ENCODE results near the gene LRRC42. TPM values are rescaled to one million over a fixed set of nuclear protein-coding genes. Genes with fewer than 3 reads are reported as not detected.

The LRRC42 gene
- total and polyA plus RNA-seq, 4 experiments from 2014 or later = 4.7 to 8.7 (median 7.9) TPM

DNA sequence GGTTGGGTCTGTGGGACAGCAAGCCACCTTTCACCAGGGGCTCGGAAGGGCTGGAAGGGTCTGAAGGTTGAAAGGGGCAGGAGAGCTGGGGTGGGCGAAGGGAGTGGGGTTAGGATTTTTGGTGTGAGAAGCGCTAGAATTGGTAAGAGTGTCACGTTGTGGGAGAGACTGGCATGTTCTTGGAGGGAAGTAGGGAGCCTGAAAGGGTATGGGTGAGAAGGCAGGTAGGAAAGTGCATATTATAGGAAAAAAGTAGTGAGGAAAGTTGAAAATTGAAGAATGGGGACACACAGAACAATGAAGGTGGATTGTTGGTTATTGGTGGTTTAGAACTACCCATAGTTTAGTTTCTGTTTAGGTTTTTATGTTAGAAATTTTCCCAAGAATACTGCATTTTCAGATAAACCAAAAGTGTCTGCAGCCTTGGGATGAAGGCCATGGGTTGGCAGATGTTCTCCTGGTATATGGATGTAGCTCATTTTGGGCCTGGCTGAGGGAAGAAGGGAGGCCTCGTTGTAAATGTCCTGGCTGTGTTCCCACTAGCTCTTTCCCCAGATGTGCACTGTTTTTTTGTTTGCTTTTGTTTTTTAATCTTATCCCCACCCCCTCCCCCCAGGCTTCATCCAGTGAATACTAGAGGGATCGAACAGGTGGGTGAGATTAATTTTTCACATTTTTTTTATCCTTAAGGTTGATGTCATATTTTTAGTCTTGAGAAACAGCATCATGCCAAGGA, 1.2 kb downstream of the LRRC42 start:
- Mint-ChIP-seq H3K9me3 (no peaks in the 10 kb centered on the region), H3K4me3 (peak overlapping the region; percentile 76 to 84 (median 82)), H3K27me3 (no peaks in the 10 kb centered on the region), H3K27ac (peak overlapping the region; percentile 47 to 92 (median 80)), H3K36me3 (peaks cover under 1 to 8% of the 10 kb centered on the region in 2 donors), H3K4me1 (peaks cover 27 to 62% (median 44%) of the 10 kb centered on the region in 4 donors)
- CTCF ChIA-PET (ENCODE audit: partially characterized antibody) = interaction anchor here (0.6 to 5.7 kb wide), 8 partner anchors 12 to 114 kb away, joined by 3 to 82 read pairs (median 4); no protein-coding TSS in a partner anchor
- no peaks in the 10 kb centered on the region for H3K9me3 ChIP-seq (ENCODE audit: control insufficient read depth in 1 of 2, low read length in 2 of 2)
- no peaks in the 10 kb centered on the region for H3K27me3 ChIP-seq (ENCODE audit: insufficient read depth, low read length)
- peaks cover 4% of the 10 kb centered on the region for H3K36me3 ChIP-seq (ENCODE audit: insufficient read depth, low read length)
- peak overlapping the region; percentile 70 for H3K27ac ChIP-seq (ENCODE audit: low read depth, low read length)
- no peak overlapping the region for H3K4me3 ChIP-seq (ENCODE audit: low read length in 2 of 2)
- intact Hi-C loops (cut with micrococcal nuclease) = loop anchor here (10.0 kb wide), 1 partner anchor 537 kb away; no protein-coding TSS in a partner anchor
- POLR2A ChIA-PET (ENCODE audit: partially characterized antibody) = interaction anchor here (0.9 kb wide), 1 partner anchor 106 kb away, joined by 4 read pairs; the partner anchor contains the start of genes TCEANC2 and TMEM59
- peaks cover 37% of the 10 kb centered on the region for H3K4me1 ChIP-seq (ENCODE audit: insufficient read depth, low read length)
- peak in 1 of 5 donors; percentile 36 for DNase-seq

DNA sequence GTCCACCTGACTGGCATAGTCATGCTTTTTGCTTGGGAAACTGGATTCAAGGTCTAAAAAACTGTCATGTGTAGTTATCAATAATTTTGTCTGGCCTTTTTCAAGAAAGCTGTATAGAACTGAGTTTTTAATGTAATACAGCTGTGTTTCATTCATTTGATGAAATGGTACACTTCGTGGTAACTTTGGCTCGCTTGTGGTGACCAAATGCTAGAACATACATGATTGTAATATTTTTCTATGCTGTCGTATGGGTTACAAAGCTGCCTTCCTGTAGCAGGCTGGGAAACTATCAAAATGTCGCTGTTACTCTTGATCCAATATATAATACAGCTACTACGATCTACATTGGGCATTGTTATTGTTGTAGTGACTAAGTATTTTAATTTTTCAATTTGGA, 2.1 kb downstream of the LRRC42 start:
- Histone ChIP-seq H3K36me3 (ENCODE audit: insufficient read depth, low read length) (peaks cover 9% of the 10 kb centered on the region), H3K9me3 (ENCODE audit: control insufficient read depth in 1 of 2, low read length in 2 of 2) (no peaks in the 10 kb centered on the region), H3K27ac (ENCODE audit: low read depth, low read length) (no peak overlapping the region), H3K4me3 (ENCODE audit: low read length in 2 of 2) (no peak overlapping the region), H3K4me1 (ENCODE audit: insufficient read depth, low read length) (peaks cover 29% of the 10 kb centered on the region), H3K27me3 (ENCODE audit: insufficient read depth, low read length) (no peaks in the 10 kb centered on the region)
- H3K36me3 Mint-ChIP-seq = peaks cover 4 to 17% of the 10 kb centered on the region in 2 donors
- H3K27me3 Mint-ChIP-seq = no peaks in the 10 kb centered on the region
- H3K9me3 Mint-ChIP-seq = no peaks in the 10 kb centered on the region
- peak overlapping the region in 3 of 7 donors; percentile 32 to 64 (median 37) for H3K27ac Mint-ChIP-seq
- ChIA-PET CTCF (ENCODE audit: partially characterized antibody) (interaction anchor here (0.7 to 5.7 kb wide), 8 partner anchors 11 to 115 kb away, joined by 3 to 82 read pairs (median 4); no protein-coding TSS in a partner anchor), POLR2A (ENCODE audit: partially characterized antibody) (interaction anchor here (1.1 kb wide), 1 partner anchor 87 kb away, joined by 3 read pairs; no protein-coding TSS in a partner anchor)
- no peak for DNase-seq
- H3K4me3 Mint-ChIP-seq = peak overlapping the region in 3 of 8 donors; percentile 33 to 62 (median 41)
- intact Hi-C loops (cut with micrococcal nuclease) = loop anchor here (2.0 to 10.0 kb wide), 2 partner anchors 69 to 537 kb away; no protein-coding TSS in a partner anchor
- H3K4me1 Mint-ChIP-seq = peaks cover 19 to 53% (median 36%) of the 10 kb centered on the region in 4 donors

DNA sequence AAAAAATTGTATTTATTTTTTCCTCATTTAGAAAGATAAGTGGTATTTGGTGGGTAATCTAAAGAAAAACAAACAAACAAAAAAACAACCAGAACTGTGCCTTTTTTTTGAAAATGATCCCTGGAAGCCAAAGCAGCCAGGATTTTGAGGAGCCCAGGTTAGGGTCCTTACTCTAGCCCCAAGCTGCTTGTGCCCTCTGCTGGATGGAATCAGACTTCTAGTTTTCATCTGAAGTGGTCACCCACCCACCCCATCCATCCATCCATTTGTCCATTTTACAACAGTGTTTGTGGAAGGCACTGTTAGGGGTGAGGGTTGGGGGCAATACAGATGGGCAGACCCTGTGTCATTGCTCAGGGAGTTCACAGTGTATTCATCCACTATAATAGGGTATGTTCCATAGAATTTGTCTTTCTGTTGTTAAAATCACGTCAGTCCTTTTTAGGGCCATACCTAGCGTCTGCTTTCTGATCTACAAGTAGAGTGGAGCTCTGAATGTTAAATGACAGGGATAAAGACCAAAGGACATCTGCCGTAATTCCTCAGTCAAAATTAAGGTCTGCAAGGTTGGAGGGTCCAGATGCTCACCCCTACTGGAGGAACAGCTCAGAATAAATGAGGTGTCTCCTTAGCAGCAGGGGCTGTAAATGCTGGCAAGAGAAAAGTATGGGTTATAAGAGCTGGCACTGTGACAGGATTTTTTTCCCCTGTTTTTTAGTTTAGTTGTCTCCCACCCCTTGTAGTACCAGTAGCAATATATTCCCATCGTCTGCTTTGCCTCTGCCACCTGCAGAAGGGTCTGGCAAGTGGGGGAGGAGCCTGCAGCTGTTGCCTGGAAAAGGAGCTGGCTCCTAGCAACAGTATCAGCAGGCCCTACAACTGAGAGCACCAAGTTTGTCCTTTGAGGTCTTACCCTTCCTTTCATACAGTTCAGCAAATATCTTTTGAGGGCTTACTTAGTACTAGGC, 3.2 kb downstream of the LRRC42 start:
- no peak overlapping the region for H3K27ac ChIP-seq (ENCODE audit: low read depth, low read length)
- H3K36me3 ChIP-seq (ENCODE audit: insufficient read depth, low read length) = peaks cover 9% of the 10 kb centered on the region
- H3K4me3 Mint-ChIP-seq = peak overlapping the region in 1 of 8 donors; percentile 35
- POLR2A ChIA-PET (ENCODE audit: partially characterized antibody) = interaction anchor here (1.1 to 1.4 kb wide), 2 partner anchors 88 to 111 kb away, joined by 3 read pairs; partner anchors contain the start of gene NDC1
- no peaks in the 10 kb centered on the region for H3K27me3 Mint-ChIP-seq
- DNase-seq = peak in 3 of 5 donors; percentile 7 to 13 (median 11)
- no peaks in the 10 kb centered on the region for H3K27me3 ChIP-seq (ENCODE audit: insufficient read depth, low read length)
- CTCF ChIA-PET (ENCODE audit: partially characterized antibody) = interaction anchor here (0.8 to 5.7 kb wide), 6 partner anchors 10 to 88 kb away, joined by 3 to 82 read pairs (median 4); no protein-coding TSS in a partner anchor
- H3K36me3 Mint-ChIP-seq = peaks cover 4 to 17% of the 10 kb centered on the region in 2 donors
- no peak overlapping the region for H3K4me3 ChIP-seq (ENCODE audit: low read length in 2 of 2)
- peak overlapping the region in 3 of 7 donors; percentile 25 to 48 (median 30) for H3K27ac Mint-ChIP-seq
- H3K4me1 ChIP-seq (ENCODE audit: insufficient read depth, low read length) = peaks cover 23% of the 10 kb centered on the region
- no peaks in the 10 kb centered on the region for H3K9me3 ChIP-seq (ENCODE audit: control insufficient read depth in 1 of 2, low read length in 2 of 2)
- H3K4me1 Mint-ChIP-seq = peaks cover 16 to 43% (median 27%) of the 10 kb centered on the region in 4 donors
- intact Hi-C loops (cut with micrococcal nuclease) = loop anchor here (1.0 to 10.0 kb wide), 3 partner anchors 71 to 535 kb away; no protein-coding TSS in a partner anchor
- no peaks in the 10 kb centered on the region for H3K9me3 Mint-ChIP-seq

DNA sequence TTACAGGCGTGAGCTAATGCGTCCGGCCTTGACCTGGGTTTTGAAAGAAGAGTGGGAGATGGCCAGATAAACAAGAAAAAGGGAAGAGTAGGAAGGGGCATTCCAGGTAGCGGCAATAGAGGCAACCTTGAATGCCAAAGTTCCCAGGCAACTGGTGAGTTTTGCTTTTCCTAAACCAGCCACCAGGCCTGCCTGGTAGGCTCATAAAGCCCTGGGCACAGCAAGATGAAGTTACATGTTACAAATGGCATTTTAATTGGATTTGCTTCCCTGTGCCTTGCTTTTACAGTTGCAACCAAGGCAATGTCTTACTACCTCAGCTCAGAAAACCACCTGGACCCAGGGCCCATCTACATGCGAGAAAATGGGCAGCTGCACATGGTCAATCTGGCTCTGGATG, 5.5 kb downstream of the LRRC42 start:
- H3K9me3 Mint-ChIP-seq = no peaks in the 10 kb centered on the region
- no peaks in the 10 kb centered on the region for H3K27me3 ChIP-seq (ENCODE audit: insufficient read depth, low read length)
- H3K4me3 ChIP-seq (ENCODE audit: low read length in 2 of 2) = no peak overlapping the region
- H3K4me3 Mint-ChIP-seq = no peak overlapping the region
- intact Hi-C loops (cut with micrococcal nuclease) = no loop called here
- no peak overlapping the region for H3K27ac ChIP-seq (ENCODE audit: low read depth, low read length)
- H3K27me3 Mint-ChIP-seq = no peaks in the 10 kb centered on the region
- peaks cover 12% of the 10 kb centered on the region for H3K4me1 ChIP-seq (ENCODE audit: insufficient read depth, low read length)
- H3K27ac Mint-ChIP-seq = no peak overlapping the region
- H3K36me3 ChIP-seq (ENCODE audit: insufficient read depth, low read length) = peaks cover 9% of the 10 kb centered on the region
- POLR2A ChIA-PET (ENCODE audit: partially characterized antibody) = no interaction called here
- peaks cover 9 to 25% (median 18%) of the 10 kb centered on the region in 4 donors for H3K4me1 Mint-ChIP-seq
- H3K9me3 ChIP-seq (ENCODE audit: control insufficient read depth in 1 of 2, low read length in 2 of 2) = no peaks in the 10 kb centered on the region
- H3K36me3 Mint-ChIP-seq = peaks cover 8 to 13% of the 10 kb centered on the region in 2 donors
- CTCF ChIA-PET (ENCODE audit: partially characterized antibody) = interaction anchor here (1.1 to 5.7 kb wide), 2 partner anchors 73 to 91 kb away, joined by 5 to 82 read pairs; no protein-coding TSS in a partner anchor
- no peak for DNase-seq

DNA sequence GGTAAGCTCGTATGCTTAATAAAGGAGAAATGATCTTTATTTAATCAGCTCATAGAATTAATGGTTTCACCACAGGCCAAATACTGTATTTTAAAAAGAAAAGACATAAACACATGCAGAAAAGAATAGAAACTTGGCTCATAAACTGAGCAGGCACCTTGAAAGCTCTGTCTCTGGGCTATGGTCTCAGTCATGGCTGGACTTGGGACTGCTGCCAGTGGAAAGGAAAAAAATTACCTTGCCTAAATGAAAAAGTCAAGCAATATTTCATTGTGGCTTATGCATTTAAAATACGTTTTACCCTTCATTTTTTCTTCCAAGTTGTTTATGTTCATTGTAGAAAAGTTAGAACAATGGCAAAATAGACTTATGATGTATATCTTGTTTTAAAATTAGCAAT, 8.0 kb downstream of the LRRC42 start:
- Histone ChIP-seq H3K27ac (ENCODE audit: low read depth, low read length) (no peak overlapping the region), H3K27me3 (ENCODE audit: insufficient read depth, low read length) (no peaks in the 10 kb centered on the region), H3K36me3 (ENCODE audit: insufficient read depth, low read length) (peaks cover 13% of the 10 kb centered on the region), H3K4me3 (ENCODE audit: low read length in 2 of 2) (no peak overlapping the region), H3K9me3 (ENCODE audit: control insufficient read depth in 1 of 2, low read length in 2 of 2) (no peaks in the 10 kb centered on the region), H3K4me1 (ENCODE audit: insufficient read depth, low read length) (no peaks in the 10 kb centered on the region)
- Mint-ChIP-seq H3K4me3 (no peak overlapping the region), H3K4me1 (peaks cover 5 to 9% (median 6%) of the 10 kb centered on the region in 4 donors), H3K27ac (no peak overlapping the region), H3K36me3 (peaks cover 13 to 20% of the 10 kb centered on the region in 2 donors), H3K9me3 (no peaks in the 10 kb centered on the region), H3K27me3 (no peaks in the 10 kb centered on the region)
- ChIA-PET CTCF (ENCODE audit: partially characterized antibody) (interaction anchor here (0.6 to 2.0 kb wide), 3 partner anchors 75 to 94 kb away, joined by 3 to 15 read pairs (median 5); no protein-coding TSS in a partner anchor), POLR2A (ENCODE audit: partially characterized antibody) (interaction anchor here (0.6 to 1.5 kb wide), 2 partner anchors 9 to 676 kb away, joined by 3 to 6 read pairs; partner anchors contain the start of genes IFT25 and LRRC42)
- no peak for DNase-seq
- intact Hi-C loops (cut with micrococcal nuclease) = no loop called here

DNA sequence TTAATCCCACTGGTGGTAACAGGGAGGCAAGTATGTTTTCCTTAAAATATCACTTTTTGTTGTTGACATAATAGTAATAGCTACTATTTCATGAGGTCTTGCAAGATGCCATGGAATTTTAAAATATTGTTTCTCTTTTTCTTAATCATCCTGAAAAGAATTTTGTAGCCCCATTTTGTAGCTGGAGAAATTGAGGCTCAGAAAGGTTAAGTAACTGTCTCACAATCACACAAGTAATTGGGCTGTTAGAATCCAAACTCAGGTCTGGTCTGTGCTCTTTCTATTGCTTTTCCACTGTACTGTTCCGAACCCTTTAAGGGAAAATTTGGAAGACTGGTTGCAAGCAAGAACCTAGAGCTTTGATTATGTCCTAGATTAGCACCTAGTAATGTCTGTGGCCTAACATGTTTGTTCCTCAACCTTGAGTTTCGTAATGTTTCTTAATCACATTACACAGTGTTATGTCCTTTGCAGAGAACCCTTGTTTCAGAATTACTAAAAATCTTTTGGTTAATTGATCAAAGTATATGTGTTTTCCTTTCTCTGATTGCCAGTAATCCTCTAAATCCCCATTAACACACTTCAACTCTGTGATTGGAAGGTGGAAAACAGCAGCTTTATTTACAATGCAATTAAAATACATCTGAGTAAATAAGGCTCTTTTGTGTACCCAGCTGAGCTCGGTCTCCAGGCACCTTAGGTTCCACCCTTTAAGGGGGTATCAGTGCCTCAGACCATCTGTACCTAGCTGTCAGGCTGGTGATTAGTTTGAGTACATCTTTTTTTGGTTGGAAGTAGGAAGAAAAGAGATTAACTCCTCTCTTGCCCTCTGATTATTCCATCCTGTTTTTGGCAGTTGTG, 10.4 kb downstream of the LRRC42 start:
- Mint-ChIP-seq H3K36me3 (peaks cover 13 to 34% of the 10 kb centered on the region in 2 donors), H3K27me3 (no peaks in the 10 kb centered on the region), H3K4me3 (no peak overlapping the region), H3K9me3 (no peaks in the 10 kb centered on the region), H3K4me1 (peaks cover 0 to 6% (median 3%) of the 10 kb centered on the region in 4 donors), H3K27ac (peak overlapping the region in 1 of 7 donors; percentile 22)
- Histone ChIP-seq H3K4me1 (ENCODE audit: insufficient read depth, low read length) (no peaks in the 10 kb centered on the region), H3K9me3 (ENCODE audit: control insufficient read depth in 1 of 2, low read length in 2 of 2) (no peaks in the 10 kb centered on the region), H3K27ac (ENCODE audit: low read depth, low read length) (no peak overlapping the region), H3K27me3 (ENCODE audit: insufficient read depth, low read length) (no peaks in the 10 kb centered on the region), H3K4me3 (ENCODE audit: low read length in 2 of 2) (no peak overlapping the region), H3K36me3 (ENCODE audit: insufficient read depth, low read length) (peaks cover 21% of the 10 kb centered on the region)
- ChIA-PET CTCF (ENCODE audit: partially characterized antibody) (interaction anchor here (0.7 to 1.8 kb wide), 5 partner anchors 11 to 96 kb away, joined by 3 to 6 read pairs (median 3); partner anchors contain the start of gene IFT25), POLR2A (ENCODE audit: partially characterized antibody) (interaction anchor here (0.5 to 1.4 kb wide), 2 partner anchors 11 to 462 kb away, joined by 4 to 9 read pairs; partner anchors contain the start of genes IFT25 and LRRC42)
- DNase-seq = no peak
- intact Hi-C loops (cut with micrococcal nuclease) = no loop called here

Measured in CD4-positive, alpha-beta memory T cell (primary cell).